DND-41 (cell line): ENCODE measurements around the gene RIC1.
A peak's percentile ranks its signal among the peaks of the same experiment; 100 is the strongest.
"Not testable (repeated sequence)": the region's sequence is repeated elsewhere in the genome, so short reads cannot be mapped to it uniquely, and the experiment has no call there.

Experiments
- ATAC-seq: fragments of 200-7000 bp; cut with Tn5 transposase; 3 replicates; pipeline ENCODE4 v1.9.1; 2021; ENCODE audit warnings: low read depth; ENCODE audit not compliant: insufficient read depth
- DNase-seq: peaks from one replicate; pipeline ENCODE4 v3.0.0-alpha.2; 2020
- H2AFZ ChIP-seq: 2 replicates; pipeline ENCODE4 v1.6.0; 2012; ENCODE audit warnings: low read depth, low read length
- H3K27ac ChIP-seq: 2 replicates; pipeline ENCODE4 v1.5.1; 2012; ENCODE audit warnings: low read length, inconsistent platforms
- H3K27me3 ChIP-seq: fragments of 200-600 bp; sonication (generic); 2 replicates; pipeline ENCODE4 v1.6.0; 2012; ENCODE audit warnings: low read length, mild to moderate bottlenecking, inconsistent platforms; ENCODE audit not compliant: insufficient read depth, poor library complexity
- H3K36me3 ChIP-seq: 2 replicates; pipeline ENCODE4 v1.5.1; 2012; ENCODE audit warnings: low read length, inconsistent platforms; ENCODE audit not compliant: insufficient read depth
- H3K4me1 ChIP-seq: 2 replicates; pipeline ENCODE4 v1.5.1; 2012; ENCODE audit warnings: mild to moderate bottlenecking, low read length; ENCODE audit not compliant: insufficient read depth
- H3K4me2 ChIP-seq: 2 replicates; pipeline ENCODE4 v1.6.0; 2012; ENCODE audit warnings: mild to moderate bottlenecking, moderate library complexity, low read length, inconsistent platforms; ENCODE audit not compliant: insufficient read depth
- H3K4me3 ChIP-seq, 2 experiments: fragments of 200-600 bp in 1 of 2; shearing (Covaris generic) in 1 of 2; 2 replicates each; pipeline ENCODE4 v1.5.1; 2012 to 2016; ENCODE audit warnings: inconsistent platforms in 2 of 2, low read length in 2 of 2, mild to moderate bottlenecking in 2 of 2, low read depth in 1 of 2, moderate library complexity in 1 of 2
- H3K79me2 ChIP-seq: 2 replicates; pipeline ENCODE4 v1.6.0; 2012; ENCODE audit warnings: low read length, inconsistent platforms; ENCODE audit not compliant: insufficient read depth
- H3K9ac ChIP-seq: 2 replicates; pipeline ENCODE4 v1.6.0; 2012; ENCODE audit warnings: low read depth, mild to moderate bottlenecking, inconsistent platforms, low read length, moderate library complexity
- H3K9me3 ChIP-seq: 2 replicates; pipeline ENCODE4 v1.5.1; 2012; ENCODE audit warnings: low read length, moderate library complexity, mild to moderate bottlenecking, inconsistent platforms; ENCODE audit not compliant: insufficient read depth, severe bottlenecking
- H4K20me1 ChIP-seq: 2 replicates; pipeline ENCODE4 v1.6.0; 2012; ENCODE audit warnings: low read length; ENCODE audit not compliant: insufficient read depth
- CTCF ChIP-seq: IDR thresholded peaks from 2 replicates; pipeline ENCODE4 v1.5.1; 2012; ENCODE audit warnings: borderline replicate concordance, low read length, moderate library complexity, mild to moderate bottlenecking; ENCODE audit not compliant: poor library complexity, severe bottlenecking; ENCODE audit errors: extremely low read depth
- EZH2 ChIP-seq: IDR thresholded peaks from 3 replicates; pipeline ENCODE4 v1.6.1; 2012; ENCODE audit warnings: borderline replicate concordance, low read depth, mild to moderate bottlenecking, moderate library complexity, low read length, inconsistent platforms; ENCODE audit not compliant: severe bottlenecking

RIC1 gene

GRCh38 chr9:5670079-5670478 lies 41.2 kb downstream of the RIC1 start:
- Histone ChIP-seq H3K36me3 (no peaks in the 10 kb centered on the region), H3K9ac (no peak overlapping the region), H3K9me3 (no peaks in the 10 kb centered on the region), H3K79me2 (peaks cover 25% of the 10 kb centered on the region; the same call in 1 of the 2 replicates), H3K4me2 (no peak overlapping the region), H3K4me1 (peaks cover 28% of the 10 kb centered on the region), H2AFZ (no peak overlapping the region), H4K20me1 (peaks cover 32% of the 10 kb centered on the region), H3K4me3 (no peak overlapping the region), H3K27me3 (no peaks in the 10 kb centered on the region), H3K27ac (no peak overlapping the region)
- DNase-seq: no peak
- TF ChIP-seq EZH2: no peak
- TF ChIP-seq CTCF: no peak
- no peak for ATAC-seq

- no peak overlapping the region; a peak in 1 of 4 replicates for H3K4me3 ChIP-seq
- peak overlapping the region; percentile 48 for H3K4me2 ChIP-seq
- peak overlapping the region; percentile 61; the same call in 1 of the 2 replicates for H3K27ac ChIP-seq
- peak; percentile 100 for ATAC-seq
- H3K27me3 ChIP-seq: no peaks in the 10 kb centered on the region
- peaks cover 28% of the 10 kb centered on the region for H3K4me1 ChIP-seq
- peaks cover 25% of the 10 kb centered on the region; the same call in 1 of the 2 replicates for H3K79me2 ChIP-seq
- peaks cover 27% of the 10 kb centered on the region for H4K20me1 ChIP-seq
- no peak overlapping the region for H3K9ac ChIP-seq
- no peaks in the 10 kb centered on the region for H3K36me3 ChIP-seq
- peak; percentile 75 for DNase-seq
- no peaks in the 10 kb centered on the region for H3K9me3 ChIP-seq
- TF ChIP-seq EZH2: no peak
- TF ChIP-seq CTCF: no peak
- H2AFZ ChIP-seq: no peak overlapping the region
These were observed 42.9 kb downstream of the RIC1 start for GRCh38 chr9:5671711-5672353.

GRCh38 chr9:5675046-5675445 lies 46.1 kb downstream of the RIC1 start:
- not testable (repeated sequence) for H2AFZ ChIP-seq, H3K4me3 ChIP-seq, H3K9me3 ChIP-seq, H3K9ac ChIP-seq, H3K79me2 ChIP-seq, DNase-seq, ATAC-seq, H3K27ac ChIP-seq, H3K4me2 ChIP-seq, H3K36me3 ChIP-seq, H3K27me3 ChIP-seq
- peaks cover 24% of the 10 kb centered on the region for H3K4me1 ChIP-seq
- peaks cover 16% of the 10 kb centered on the region for H4K20me1 ChIP-seq

- H3K27ac ChIP-seq, H3K79me2 ChIP-seq, H3K4me2 ChIP-seq, H3K9me3 ChIP-seq, DNase-seq, H3K36me3 ChIP-seq, H3K9ac ChIP-seq, H3K4me3 ChIP-seq, H4K20me1 ChIP-seq, H2AFZ ChIP-seq, ATAC-seq, H3K27me3 ChIP-seq, H3K4me1 ChIP-seq: not testable (repeated sequence)
These were observed 54.7 kb downstream of the RIC1 start for GRCh38 chr9:5683591-5683990.
